HL-60/S4 treated with retinoic acid at 250 ng/mL for 4 days and 3 days (cell line): ENCODE results near the gene PLIN5.
"Not testable (repeated sequence)": the region's sequence is repeated elsewhere in the genome, so short reads cannot be mapped to it uniquely, and the experiment has no call there.

ENCODE experiments used
- in situ Hi-C: fragments of 300-500 bp; cut with MboI; formaldehyde crosslinking; loops from 2 replicates; pipeline ENCODE4 v1.7.0; 2022; ENCODE audit warnings: low sequenced_read_pairs

PLIN5 gene

DNA sequence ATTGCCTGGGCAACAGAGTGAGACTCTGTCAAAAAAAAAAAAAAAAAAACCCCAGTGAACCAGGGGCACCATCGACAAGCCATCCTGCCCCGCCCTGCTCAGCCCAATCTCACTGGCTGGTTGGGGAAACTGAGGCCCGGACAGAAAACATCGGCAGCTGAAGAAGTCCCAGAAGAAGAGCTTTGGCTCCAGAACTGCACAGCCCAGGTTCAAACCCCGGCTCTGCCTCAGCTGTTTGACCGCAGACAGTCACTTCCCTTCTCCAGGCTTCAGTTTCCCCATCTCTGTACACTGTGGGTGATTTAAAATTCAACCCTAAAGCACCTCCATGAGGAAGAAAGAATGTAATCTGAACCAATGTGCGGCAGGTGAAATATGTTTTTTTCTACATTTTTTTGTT is 33.9 kb upstream of the PLIN5 start:
- in situ Hi-C loops: no loop called here

DNA sequence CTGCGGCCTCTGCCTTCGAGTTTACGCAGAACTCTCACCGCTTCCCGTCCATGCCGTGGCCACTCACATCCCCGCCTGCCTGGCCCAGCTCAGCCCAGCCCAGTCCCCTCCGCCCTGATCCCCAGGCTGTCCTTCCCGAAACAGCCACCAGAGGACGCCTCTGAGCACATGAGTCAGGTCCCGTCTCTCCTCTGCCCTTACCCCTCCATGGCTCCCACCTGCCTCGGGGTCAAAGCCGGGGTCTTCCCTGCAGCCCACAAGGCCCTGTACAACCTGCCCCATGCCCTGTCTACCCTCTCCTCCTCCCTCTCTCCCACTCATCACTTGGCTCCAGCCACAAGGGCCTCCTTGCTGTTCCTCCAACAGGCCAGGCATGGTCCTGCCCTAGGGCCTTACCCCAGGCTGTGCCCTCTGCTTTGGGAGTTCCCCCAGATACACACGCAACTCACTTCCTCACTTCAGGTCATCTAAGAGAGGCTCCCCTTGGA is 32.6 kb upstream of the PLIN5 start:
- in situ Hi-C loops: no loop called here

- in situ Hi-C loops: no loop called here
Measured at GRCh38 chr19:4566402-4567051, 31.5 kb upstream of the PLIN5 start.

- in situ Hi-C loops: not testable (repeated sequence)
Measured at GRCh38 chr19:4563562-4563961, 28.5 kb upstream of the PLIN5 start.

- in situ Hi-C loops: not testable (repeated sequence)
Measured at GRCh38 chr19:4562085-4562484, 27.1 kb upstream of the PLIN5 start.

DNA sequence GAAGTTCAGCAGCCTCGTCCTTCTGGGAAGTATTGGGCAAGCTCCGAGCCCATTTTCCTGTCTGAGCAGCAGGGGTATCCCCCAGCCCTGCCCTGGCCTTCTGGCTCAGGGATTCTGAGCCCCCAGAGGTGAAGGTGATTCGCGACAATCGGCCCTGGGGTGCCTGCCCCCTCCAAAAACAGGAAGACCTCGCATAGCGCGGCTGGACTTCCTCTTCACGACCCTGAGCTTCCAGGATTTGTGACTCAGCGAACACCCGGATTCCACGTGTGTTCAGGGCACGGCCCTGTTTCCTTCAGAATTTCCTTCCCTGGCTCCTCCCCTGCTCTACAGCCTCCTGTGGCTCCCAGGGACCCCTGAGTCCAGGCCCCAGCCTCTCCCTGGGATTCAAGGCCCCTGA is 24.5 kb upstream of the PLIN5 start, which contains the start of gene SEMA6B:
SEMA6B (minus strand) TSS at position 116 of the 400 bp plus-strand sequence. CDS start 1,227 bp downstream, outside the sequence.
- in situ Hi-C loops: no loop called here

DNA sequence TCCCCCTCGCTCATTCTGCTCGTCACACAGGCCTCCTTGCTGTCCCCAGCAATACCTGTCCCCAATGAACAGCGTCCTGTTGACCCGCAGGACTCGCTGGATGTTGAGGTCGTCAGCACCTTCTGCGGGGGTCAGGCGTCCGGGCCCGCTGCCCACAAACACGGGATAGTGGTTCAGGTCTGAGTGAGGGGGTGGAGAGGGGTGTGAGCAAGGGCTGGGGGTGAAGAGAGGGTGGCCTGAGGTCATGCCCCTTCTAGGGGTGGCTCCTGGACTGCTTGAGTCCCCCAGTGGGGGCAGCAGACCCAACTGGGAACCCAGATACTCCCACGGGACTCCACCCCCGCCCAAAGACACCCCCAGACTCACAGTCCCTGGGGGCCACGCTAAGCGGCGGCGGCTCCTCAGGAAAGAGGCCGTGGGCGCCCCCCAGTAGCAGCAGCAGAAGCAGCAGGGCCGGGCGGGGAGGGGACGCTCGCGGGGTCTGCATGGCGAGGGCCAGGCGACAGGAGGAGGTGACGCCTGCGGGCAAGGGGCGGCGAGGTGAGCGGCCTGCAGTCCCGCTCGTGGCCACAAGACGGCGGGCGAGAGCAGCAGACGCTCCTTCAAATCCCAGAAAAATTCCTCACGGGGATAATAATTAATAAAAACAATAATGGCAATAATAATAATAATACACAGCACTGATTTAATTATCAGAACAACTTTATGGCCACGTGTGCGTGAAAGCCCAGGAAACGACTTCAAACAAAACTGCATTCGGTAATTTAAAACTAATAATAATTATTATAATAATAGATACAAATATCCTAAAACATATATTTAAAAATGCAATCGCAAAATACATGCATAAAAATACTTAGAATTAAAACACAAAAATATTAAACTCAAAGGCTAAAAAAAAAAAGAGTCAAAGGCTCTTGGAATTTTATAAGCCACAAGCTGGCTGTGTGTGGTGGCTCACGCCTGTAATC is 23.2 kb upstream of the PLIN5 start:
- in situ Hi-C loops: no loop called here

GRCh38 chr19:4557144-4557970 is 22.3 kb upstream of the PLIN5 start:
- in situ Hi-C loops: no loop called here

DNA sequence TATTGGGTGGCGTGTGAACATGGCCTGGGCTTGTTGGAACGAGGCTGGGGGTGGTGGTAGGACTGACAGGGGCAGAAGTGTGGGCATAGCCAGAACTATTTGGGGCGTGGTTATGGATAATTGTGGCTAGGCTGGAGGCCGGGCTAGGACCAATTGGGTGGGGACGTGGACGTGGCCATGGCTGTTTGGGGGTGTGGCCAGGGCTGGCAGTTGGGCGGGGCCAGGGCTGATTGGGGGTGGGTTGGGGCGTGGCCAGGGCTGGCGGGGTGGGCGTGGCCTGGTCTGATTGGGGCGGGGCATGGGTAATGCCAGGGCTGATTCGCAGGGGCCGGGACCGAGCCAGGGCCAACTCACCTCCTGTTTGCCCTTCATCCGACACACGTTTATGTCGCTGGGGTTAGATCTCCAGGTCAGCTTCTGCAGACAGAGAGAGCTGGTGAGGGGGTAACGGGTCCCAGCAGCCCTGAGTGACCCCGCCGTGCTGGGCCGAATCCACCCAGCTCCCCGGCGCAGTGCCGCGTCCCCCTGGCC is 21.6 kb upstream of the PLIN5 start:
- in situ Hi-C loops: no loop called here

GRCh38 chr19:4555657-4556561 is 20.9 kb upstream of the PLIN5 start:
- in situ Hi-C loops: no loop called here

DNA sequence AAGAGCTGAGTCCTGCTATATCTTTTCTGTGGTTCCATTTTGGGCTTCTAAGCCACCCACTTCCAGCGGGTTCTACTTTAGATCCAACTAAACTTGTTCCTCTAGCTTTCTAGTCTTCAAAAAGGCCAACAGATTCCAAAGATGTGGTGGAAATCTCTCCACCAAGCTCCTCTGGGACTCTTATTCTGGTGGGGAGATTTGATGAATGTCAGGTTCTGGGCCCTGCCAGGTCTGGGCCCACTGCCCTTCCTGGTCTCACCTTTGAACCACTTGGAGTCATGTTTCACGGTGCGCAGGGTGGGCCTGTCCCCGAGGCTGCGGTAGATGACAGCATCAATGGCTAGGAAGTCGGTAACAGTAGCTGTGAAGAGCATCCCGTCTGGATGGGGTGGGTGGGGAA is 19.7 kb upstream of the PLIN5 start:
- in situ Hi-C loops: no loop called here

- in situ Hi-C loops: no loop called here
Measured at GRCh38 chr19:4553775-4554174, 18.8 kb upstream of the PLIN5 start.

GRCh38 chr19:4553092-4553695 is 18.2 kb upstream of the PLIN5 start:
- in situ Hi-C loops: no loop called here

- in situ Hi-C loops: no loop called here
Measured at GRCh38 chr19:4552525-4552819, 17.4 kb upstream of the PLIN5 start.

- in situ Hi-C loops: no loop called here
Measured at GRCh38 chr19:4550479-4551050, 15.5 kb upstream of the PLIN5 start.

- in situ Hi-C loops: no loop called here
Measured at GRCh38 chr19:4550018-4550417, 15.0 kb upstream of the PLIN5 start.

GRCh38 chr19:4548238-4548584 is 13.2 kb upstream of the PLIN5 start:
- in situ Hi-C loops: no loop called here

DNA sequence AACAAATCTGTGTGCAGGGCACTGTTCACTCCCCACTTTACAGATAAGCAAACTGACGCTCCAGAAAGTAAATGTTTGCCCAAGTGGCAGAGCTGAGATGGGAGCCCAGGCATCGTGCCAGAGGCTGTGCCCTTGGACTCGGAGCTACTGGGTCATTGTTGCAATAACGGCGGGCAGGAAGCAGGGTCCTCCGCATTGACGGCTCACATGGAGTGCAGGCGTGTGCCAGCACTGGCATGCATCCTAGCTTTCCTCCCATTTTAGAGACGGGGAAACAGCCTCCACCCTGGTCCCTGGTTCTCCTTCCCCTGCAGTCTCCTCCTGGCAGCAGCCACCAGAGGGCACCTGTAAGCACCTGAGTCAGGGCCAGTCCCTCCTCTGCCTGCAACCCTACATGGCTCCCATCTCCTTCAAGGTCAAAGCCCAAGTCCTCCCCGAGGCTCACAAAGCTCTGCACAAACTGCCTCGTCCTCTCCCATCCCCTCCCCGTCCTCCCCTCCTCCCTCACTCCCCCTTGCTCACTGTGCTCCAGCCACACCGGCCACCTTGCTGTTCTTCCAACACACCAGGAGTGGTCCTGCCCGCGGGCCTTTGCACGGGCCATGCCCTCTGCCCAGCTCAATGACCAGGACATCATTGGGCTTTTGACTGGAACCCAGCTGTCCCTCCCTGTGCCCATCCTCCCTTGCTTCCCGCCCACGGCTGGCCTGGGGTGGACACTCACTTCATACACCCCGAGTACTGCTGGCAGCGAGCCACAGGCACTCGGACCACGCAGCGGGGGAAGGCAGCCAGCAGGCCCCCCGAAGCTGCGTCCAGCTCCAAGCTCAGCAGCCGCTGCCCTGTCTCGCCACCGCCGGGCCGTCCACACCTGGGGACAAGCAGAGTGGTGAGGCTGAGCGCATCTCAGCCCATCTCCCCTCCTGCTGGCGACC is 12.5 kb upstream of the PLIN5 start:
- in situ Hi-C loops: no loop called here
